ENCODE data around the gene ANXA1.

GRCh38 chr9:73182928-73183327 lies 31.3 kb downstream of the ANXA1 start:
- TF ChIP-seq, protein P1, sequence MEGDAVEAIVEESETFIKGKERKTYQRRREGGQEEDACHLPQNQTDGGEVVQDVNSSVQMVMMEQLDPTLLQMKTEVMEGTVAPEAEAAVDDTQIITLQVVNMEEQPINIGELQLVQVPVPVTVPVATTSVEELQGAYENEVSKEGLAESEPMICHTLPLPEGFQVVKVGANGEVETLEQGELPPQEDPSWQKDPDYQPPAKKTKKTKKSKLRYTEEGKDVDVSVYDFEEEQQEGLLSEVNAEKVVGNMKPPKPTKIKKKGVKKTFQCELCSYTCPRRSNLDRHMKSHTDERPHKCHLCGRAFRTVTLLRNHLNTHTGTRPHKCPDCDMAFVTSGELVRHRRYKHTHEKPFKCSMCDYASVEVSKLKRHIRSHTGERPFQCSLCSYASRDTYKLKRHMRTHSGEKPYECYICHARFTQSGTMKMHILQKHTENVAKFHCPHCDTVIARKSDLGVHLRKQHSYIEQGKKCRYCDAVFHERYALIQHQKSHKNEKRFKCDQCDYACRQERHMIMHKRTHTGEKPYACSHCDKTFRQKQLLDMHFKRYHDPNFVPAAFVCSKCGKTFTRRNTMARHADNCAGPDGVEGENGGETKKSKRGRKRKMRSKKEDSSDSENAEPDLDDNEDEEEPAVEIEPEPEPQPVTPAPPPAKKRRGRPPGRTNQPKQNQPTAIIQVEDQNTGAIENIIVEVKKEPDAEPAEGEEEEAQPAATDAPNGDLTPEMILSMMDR (IDR thresholded peaks at IDR 0.05 in 8 of 11, conservative IDR thresholded peaks at IDR 0.05 in 3 of 11), result no peak
- no peak for TF ChIP-seq POLR2A (IDR thresholded peaks at IDR 0.05)
